K562 (cell line): ENCODE data around the gene CMIP. TPM values are rescaled to one million over a fixed set of nuclear protein-coding genes. Genes with fewer than 3 reads are reported as not detected.
A peak's percentile ranks its signal among the peaks of the same experiment; 100 is the strongest.

ENCODE experiments used
- ATAC-seq: fragments of 200-7000 bp; cut with Tn5 transposase; 3 replicates; pipeline ENCODE4 v1.9.1; 2020; ENCODE audit warnings: moderate library complexity
- BruUV-seq: library from RNA; stranded (reverse); fragments of 400-500 nt; replicated peaks from 2 replicates; lab custom pipeline; 2021; lab: Mats Ljungman, UMichigan
- CTCF ChIA-PET: fragments of 300-600 bp; formaldehyde crosslinking; extraction: SDS; loops from one replicate; lab custom pipeline; 2021; ENCODE audit warnings: low intra/inter-chr PET ratio; lab: Yijun Ruan, JAX
- POLR2A ChIA-PET: fragments of 300-600, 350-650 bp; sonication (Branson Sonifier 250); formaldehyde crosslinking; extraction: SDS; loops from one replicate; lab custom pipeline; 2021; ENCODE audit warnings: antibody characterized with exemption, inconsistent platforms; lab: Yijun Ruan, JAX
- DNase-seq, 4 experiments: peaks; one replicate each; pipeline versions ENCODE4 v3.0.0 to v3.0.0-alpha.2; 2011 to 2018; ENCODE audit warnings: low spot score in 3 of 4, mixed read lengths in 3 of 4; ENCODE audit errors: extremely low read depth in 1 of 4
- FAIRE-seq: peaks from 2 replicates; lab custom pipeline; 2011; peaks lifted over from hg19 to GRCh38; lab: Jason Lieb, UNC
- H2AFZ ChIP-seq: 2 replicates; pipeline ENCODE4 v1.6.0; 2011; ENCODE audit warnings: low read depth, low read length, control low read depth, inconsistent platforms
- H3K27ac ChIP-seq: fragments of 200-600 bp; 3 replicates; pipeline ENCODE4 v1.8.0; 2011; ENCODE audit warnings: low read depth, mild to moderate bottlenecking, control low read depth, inconsistent platforms, low read length, moderate library complexity, mixed read lengths; ENCODE audit errors: extremely low read depth
- H3K27me3 ChIP-seq, 2 experiments: fragments of 300-600 bp in 1 of 2; 2 replicates in 1 of 2; 3 replicates in 1 of 2; pipeline versions ENCODE4 v1.6.0 to v1.8.0; 2011; ENCODE audit warnings: inconsistent platforms in 2 of 2, low read length in 2 of 2, mild to moderate bottlenecking in 1 of 2, mixed read lengths in 1 of 2, moderate library complexity in 1 of 2; ENCODE audit not compliant: control insufficient read depth in 2 of 2, insufficient read depth in 2 of 2
- H3K36me3 ChIP-seq: fragments of 300-600 bp; 3 replicates; pipeline ENCODE4 v1.8.0; 2011; ENCODE audit warnings: mild to moderate bottlenecking, low read length, inconsistent platforms; ENCODE audit not compliant: control insufficient read depth, insufficient read depth
- H3K4me1 ChIP-seq, 2 experiments: fragments of 200-600 bp in 1 of 2; replicated peaks in 1 of 2; 2 replicates in 1 of 2; 3 replicates in 1 of 2; pipeline versions ENCODE4 v1.5.1 to v1.8.0; 2011; ENCODE audit warnings: inconsistent platforms in 2 of 2, low read length in 2 of 2, mild to moderate bottlenecking in 1 of 2, mixed read lengths in 1 of 2, moderate library complexity in 1 of 2; ENCODE audit not compliant: control insufficient read depth in 2 of 2, insufficient read depth in 2 of 2
- H3K4me2 ChIP-seq: 2 replicates; pipeline ENCODE4 v1.6.1; 2011; ENCODE audit warnings: low read length, control low read depth, inconsistent platforms, mixed read lengths; ENCODE audit not compliant: insufficient read depth
- H3K4me3 ChIP-seq: fragments of 200-600 bp; sonication (generic), shearing (Covaris generic); 2 replicates; pipeline ENCODE4 v1.5.1; 2016; ENCODE audit warnings: control low read depth, inconsistent platforms
- H3K79me2 ChIP-seq: fragments of 200-600 bp; 3 replicates; pipeline ENCODE4 v1.8.0; 2011; ENCODE audit warnings: low read length, inconsistent platforms; ENCODE audit not compliant: control insufficient read depth, insufficient read depth
- H3K9ac ChIP-seq, 2 experiments: 2 replicates each; pipeline versions ENCODE4 v1.6.0 to v1.6.1; 2011; ENCODE audit warnings: low read depth in 2 of 2, low read length in 2 of 2, control low read depth in 1 of 2, inconsistent platforms in 1 of 2, mild to moderate bottlenecking in 1 of 2, mixed read lengths in 1 of 2; ENCODE audit not compliant: insufficient read depth in 1 of 2
- H3K9me1 ChIP-seq: one replicate; pipeline ENCODE4 v1.6.0; 2011; ENCODE audit warnings: inconsistent platforms, mild to moderate bottlenecking, low read length, moderate library complexity; ENCODE audit not compliant: control insufficient read depth, insufficient read depth
- H3K9me3 ChIP-seq: replicated peaks from 2 replicates; pipeline ENCODE4 v1.5.1; 2011; ENCODE audit warnings: low read depth, low read length, inconsistent platforms; ENCODE audit not compliant: control insufficient read depth, insufficient read depth
- H4K20me1 ChIP-seq: replicated peaks from 2 replicates; pipeline ENCODE4 v1.6.1; 2011; ENCODE audit warnings: low read length, inconsistent platforms, mixed read lengths; ENCODE audit not compliant: control insufficient read depth, insufficient read depth
- ERF ChIP-seq: fragments of 450-650 bp; formaldehyde crosslinking; IDR thresholded peaks from 2 replicates; pipeline ENCODE4 v1.4.0; 2020; ENCODE audit warnings: mild to moderate bottlenecking, mixed read lengths
- ESRRA ChIP-seq: fragments of 450-650 bp; IDR thresholded peaks from 2 replicates; pipeline ENCODE4 v1.6.1; 2014; ENCODE audit warnings: low read depth, mild to moderate bottlenecking, moderate library complexity, borderline replicate concordance
- MAFK ChIP-seq: IDR thresholded peaks from 2 replicates; pipeline ENCODE4 v1.6.1; 2011; ENCODE audit warnings: low read length, improper control_type of control experiment
- NR2C1 ChIP-seq, 2 experiments: fragments of 450-650 bp; IDR thresholded peaks; 2 replicates each; pipeline ENCODE4 v1.6.1; 2017; ENCODE audit warnings: mild to moderate bottlenecking in 2 of 2, antibody characterized with exemption in 1 of 2, inconsistent platforms in 1 of 2, missing compliant biosample characterization in 1 of 2, missing genetic modification characterization in 1 of 2
- RBM25 ChIP-seq: fragments of 200-400 bp; formaldehyde crosslinking; IDR thresholded peaks from 2 replicates; pipeline ENCODE4 v1.6.1; 2018; ENCODE audit warnings: low read length, low read depth, moderate library complexity; ENCODE audit not compliant: severe bottlenecking
- SIN3A ChIP-seq, 2 experiments: fragments of 150-350 bp in 1 of 2; IDR thresholded peaks; 2 replicates each; pipeline ENCODE4 v1.6.1; 2011 to 2016; ENCODE audit warnings: borderline replicate concordance in 2 of 2, low read depth in 2 of 2, low read length in 2 of 2, mild to moderate bottlenecking in 2 of 2, moderate library complexity in 2 of 2; ENCODE audit not compliant: control insufficient read depth in 1 of 2
- STAT5B ChIP-seq: fragments of 250-450 bp; sonication (Bioruptor Pico); IDR thresholded peaks from 2 replicates; pipeline ENCODE4 v1.8.0; 2021; ENCODE audit warnings: mild to moderate bottlenecking, inconsistent platforms
- ZC3H8 ChIP-seq: fragments of 450-650 bp; IDR thresholded peaks from 2 replicates; pipeline ENCODE4 v1.6.1; 2017
- ZNF77 ChIP-seq: fragments of 250-450 bp; sonication (Bioruptor Pico); IDR thresholded peaks from 2 replicates; pipeline ENCODE4 v1.5.0; 2020
- WGBS: fragments of 100-300 bp; shearing (Covaris generic); methylation state at CpG from one replicate; pipeline ENCODE4 v1.1.6; 2016; ENCODE audit warnings: low coverage, mixed read lengths; ENCODE audit not compliant: insufficient coverage; ENCODE audit errors: missing lambda C conversion rate; 5-methylcytosine and 5-hydroxymethylcytosine counted together
- in situ Hi-C: fragments of 300-500 bp; cut with MboI; formaldehyde crosslinking; loops from 4 replicates; pipeline ENCODE4 v1.15.0; 2018; ENCODE audit warnings: inconsistent platforms, mixed read lengths
- intact Hi-C: fragments of 100-400 bp; cut with micrococcal nuclease; formaldehyde crosslinking; loops from 2 replicates; pipeline ENCODE4 v1.14.2; 2022
- polyA plus RNA-seq, 8 experiments: library from polyadenylated mRNA; depleted of rRNA in 4 of 8; stranded (reverse) in 5 of 8; unstranded in 3 of 8; fragments of >200 nt; fragmentation: Nextera tagmentation in 2 of 8; fragmentation: Illumina TruSeq in 1 of 8; extraction: Ambion mirVana in 2 of 8; extraction: Trizol in 1 of 8; gene quantifications; 2 replicates each; pipeline versions ENCODE4 v1.2.1 to v1.2.3, GENCODE V29; 2011 to 2014; ENCODE audit warnings: inconsistent platforms in 1 of 8, missing spikeins in 1 of 8
- total RNA-seq, 7 experiments: library from RNA; depleted of rRNA in 6 of 7; stranded (reverse); fragments of >200 nt in 6 of 7; fragmentation: Illumina TruSeq in 2 of 7; extraction: Trizol in 2 of 7; gene quantifications; 2 replicates each; pipeline versions ENCODE4 v1.2.1 to v1.2.3, GENCODE V29; 2011 to 2021; ENCODE audit warnings: low replicate concordance in 1 of 7
- TF ChIP-seq, protein P1 (sequence below): fragments of 450-650 bp; formaldehyde crosslinking; IDR thresholded peaks from 2 replicates; pipeline ENCODE4 v1.4.0; 2022; ENCODE audit warnings: mild to moderate bottlenecking, moderate library complexity

The CMIP gene
- total and polyA plus RNA-seq, 9 of the 15 experiments (the other 6 are each of a cell fraction or from before 2014, with no cell fraction given) = 0.94 to 82.5 (median 10.3) TPM

DNA sequence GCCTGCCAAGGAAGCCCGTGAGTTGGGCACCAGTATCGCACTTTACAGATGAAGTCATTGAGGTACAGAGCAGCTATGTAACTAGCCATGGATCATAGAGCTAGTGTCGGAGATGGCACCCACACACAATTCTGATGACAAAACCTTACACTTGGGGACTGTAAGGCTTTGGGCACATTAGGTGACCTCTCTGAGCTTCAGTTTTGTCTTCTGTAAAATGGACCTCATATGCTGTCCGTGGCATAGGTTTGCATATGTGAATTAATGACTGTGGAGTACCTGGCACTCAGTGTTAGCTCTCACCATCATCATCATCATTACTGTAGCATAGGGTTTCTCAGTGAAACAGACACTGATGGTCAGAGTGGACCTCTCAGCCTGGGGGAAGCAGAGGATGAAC lies 50.3 kb downstream of the CMIP start:
- H3K9me1 ChIP-seq = peaks cover 5% of the 10 kb centered on the region
- H3K79me2 ChIP-seq = peaks cover 97% of the 10 kb centered on the region
- DNase-seq (no peak), ATAC-seq (no peak; the same call in 2 of the 3 replicates), FAIRE-seq (no peak)
- no peaks in the 10 kb centered on the region for H3K9me3 ChIP-seq
- H4K20me1 ChIP-seq = no peaks in the 10 kb centered on the region
- H3K9ac ChIP-seq = peak overlapping the region; percentile 75 to 82
- H3K4me2 ChIP-seq = peak overlapping the region; percentile 68
- H3K36me3 ChIP-seq = peaks cover 38% of the 10 kb centered on the region
- in situ Hi-C loops = no loop called here
- ChIA-PET POLR2A (interaction anchor here (0.6 to 3.5 kb wide), 9 partner anchors 9 to 216 kb away, joined by 3 to 18 read pairs (median 3); no protein-coding TSS in a partner anchor), CTCF (interaction anchor here (0.7 kb wide), 1 partner anchor 286 kb away, joined by 3 read pairs; no protein-coding TSS in a partner anchor)
- H3K4me1 ChIP-seq = peaks cover 68 to 71% of the 10 kb centered on the region in 2 experiments
- TF ChIP-seq RBM25 (peak; percentile 50), ZC3H8 (no peak), STAT5B (CRISPR knock-in tag) (no peak), SIN3A (IDR thresholded peaks at IDR 0.05; ENCODE audit: borderline replicate concordance in 2 of 2, control insufficient read depth in 1 of 2, low read depth in 2 of 2, low read length in 2 of 2) (no peak), ERF (CRISPR knock-in tag) (peak; percentile 34; the same call in 1 of the 2 replicates), NR2C1 (IDR thresholded peaks at IDR 0.05) (no peak), NR2C1 (tag; IDR thresholded peaks at IDR 0.05) (0 out of 2 replicates have a peak, but pooled peaks have one; percentile 9), ZNF77 (CRISPR knock-in tag) (no peak), ESRRA (peak; percentile 51), MAFK (no peak)
- TF ChIP-seq, protein P1, sequence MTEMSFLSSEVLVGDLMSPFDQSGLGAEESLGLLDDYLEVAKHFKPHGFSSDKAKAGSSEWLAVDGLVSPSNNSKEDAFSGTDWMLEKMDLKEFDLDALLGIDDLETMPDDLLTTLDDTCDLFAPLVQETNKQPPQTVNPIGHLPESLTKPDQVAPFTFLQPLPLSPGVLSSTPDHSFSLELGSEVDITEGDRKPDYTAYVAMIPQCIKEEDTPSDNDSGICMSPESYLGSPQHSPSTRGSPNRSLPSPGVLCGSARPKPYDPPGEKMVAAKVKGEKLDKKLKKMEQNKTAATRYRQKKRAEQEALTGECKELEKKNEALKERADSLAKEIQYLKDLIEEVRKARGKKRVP (CRISPR knock-in tag) = peak; percentile 8; the same call in 1 of the 2 replicates
- BruUV-seq = no TSS peak
- H3K4me3 ChIP-seq = no peak overlapping the region; the same call in 1 of the 2 replicates
- H3K27me3 ChIP-seq = no peaks in the 10 kb centered on the region
- 75% methylated on average over 4 of the region's 4 CpGs for WGBS
- intact Hi-C loops = loop anchor here (1.0 to 10.0 kb wide), 5 partner anchors 13 to 200 kb away; no protein-coding TSS in a partner anchor
- 0 out of 2 replicates have a peak overlapping the region, but pooled peaks have one; percentile 33 for H2AFZ ChIP-seq
- peak overlapping the region; percentile 97 for H3K27ac ChIP-seq
